GM18507 (cell line): Measurements from ENCODE around the gene RP9.

Experiments used
- DNase-seq: peaks from one replicate; pipeline ENCODE4 v3.0.0; 2011; ENCODE audit warnings: low read depth; ENCODE audit not compliant: insufficient read length; ENCODE audit errors: extremely low spot score
- FAIRE-seq: peaks from 2 replicates; lab custom pipeline; 2011; peaks lifted over from hg19 to GRCh38; lab: Jason Lieb, UNC

Gene RP9

GRCh38 chr7:33070277-33070676 lies 38.9 kb downstream of the RP9 start:
- no peak for FAIRE-seq
- DNase-seq, result no peak

GRCh38 chr7:33067921-33068320 lies 41.3 kb downstream of the RP9 start:
- DNase-seq (no peak), FAIRE-seq (no peak)

- no peak for FAIRE-seq
- DNase-seq, result no peak
Measured at GRCh38 chr7:33066771-33067170, 42.4 kb downstream of the RP9 start.

- DNase-seq (no peak), FAIRE-seq (no peak)
Measured at GRCh38 chr7:33065981-33066380, 43.2 kb downstream of the RP9 start.

GRCh38 chr7:33062782-33063443 lies 46.3 kb downstream of the RP9 start:
- FAIRE-seq, result peak; percentile 91

DNA sequence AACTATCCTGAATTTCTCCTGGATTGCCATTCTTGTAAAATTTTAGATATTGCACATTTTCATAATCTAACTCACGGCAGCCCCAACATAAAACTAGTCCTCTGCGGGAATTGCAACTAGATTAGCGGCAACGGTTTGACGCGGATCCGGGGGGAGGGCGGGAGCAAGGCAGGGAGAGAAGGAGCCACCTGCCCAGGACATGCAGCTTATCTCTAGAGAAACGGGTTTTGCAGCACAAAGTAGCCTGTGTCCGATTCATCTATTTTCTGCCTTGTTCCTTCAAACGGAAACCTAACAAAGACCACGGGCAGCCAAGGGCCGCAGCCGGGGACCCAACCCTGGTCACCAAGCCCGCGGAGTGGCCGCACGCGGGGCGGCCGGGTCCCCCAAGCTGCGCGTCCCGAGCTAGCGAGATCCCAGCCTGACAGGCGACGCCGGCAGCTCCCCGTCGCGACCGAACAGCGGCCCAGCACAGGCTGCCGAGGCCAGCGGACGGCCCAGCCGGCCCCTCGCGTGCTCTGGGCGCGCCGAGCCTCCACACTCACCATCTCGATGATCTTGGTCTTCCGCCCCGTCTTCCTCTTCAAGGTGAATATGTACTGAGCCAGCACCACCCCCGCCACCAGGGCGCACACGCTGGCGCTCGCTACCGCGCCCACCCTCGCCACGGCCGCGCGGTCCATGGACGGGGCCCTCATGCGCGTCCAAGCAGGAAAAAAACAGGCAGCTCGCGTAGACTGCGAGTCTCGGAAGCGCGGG lies 47.0 kb downstream of the RP9 start, which contains the start of gene NT5C3A:
Gene NT5C3A, minus strand, starts transcription at position 754 of the 759 bp plus-strand sequence. Its CDS starts 71 bp downstream, at position 683.
- FAIRE-seq (no peak), DNase-seq (no peak)

More at GRCh38 chr7:33062782-33063443, 46.3 kb downstream of the RP9 start:
- DNase-seq, result peak; percentile 89

DNA sequence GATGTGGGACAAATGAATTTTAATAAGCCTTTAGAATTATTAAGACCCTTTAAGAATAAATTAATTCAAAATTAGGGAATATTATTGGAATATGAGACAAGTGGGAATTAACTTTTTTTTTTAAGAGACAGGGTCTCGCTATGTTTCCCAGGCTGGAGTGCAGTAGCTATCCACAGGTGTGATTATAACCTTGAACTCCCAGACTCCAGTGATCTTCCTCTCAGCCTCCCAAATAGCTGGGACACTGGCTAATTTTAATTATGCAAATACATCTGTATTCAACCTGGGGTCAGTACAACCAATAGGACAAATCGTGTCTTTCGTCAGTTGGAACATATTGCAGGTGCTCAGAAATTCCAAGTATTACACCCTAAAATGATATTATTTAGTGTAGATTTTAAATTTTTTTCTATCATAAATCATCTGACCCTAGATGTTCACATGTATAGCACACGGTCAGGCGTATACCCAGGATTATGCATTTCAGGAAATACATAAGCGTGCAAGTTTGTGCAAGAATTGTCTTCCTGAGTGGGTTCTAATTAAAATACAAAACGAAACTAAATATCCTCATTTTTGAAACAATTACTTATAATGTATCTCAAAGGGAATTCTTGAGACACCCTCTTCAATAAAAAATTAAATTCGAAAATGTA lies 47.8 kb downstream of the RP9 start:
- DNase-seq (no peak), FAIRE-seq (no peak)

DNA sequence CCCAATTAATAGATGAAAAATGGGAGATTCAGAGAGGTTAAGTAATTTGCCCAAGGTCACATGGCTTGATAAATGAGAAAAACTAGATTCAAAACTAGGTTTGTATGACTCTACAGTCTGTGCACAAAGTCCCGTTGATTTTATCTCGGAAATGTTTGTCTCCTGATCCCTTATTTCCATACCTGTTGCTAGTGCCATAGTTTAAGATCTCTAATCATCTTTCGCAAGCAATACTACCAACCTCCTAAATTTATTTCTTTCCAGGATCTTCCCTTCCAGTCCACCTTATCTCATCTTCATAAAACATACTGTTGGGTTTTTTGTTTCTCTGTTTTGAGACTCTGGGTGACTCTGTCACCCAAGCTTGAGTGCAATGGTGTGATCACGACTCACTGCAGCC lies 49.6 kb downstream of the RP9 start:
- FAIRE-seq (no peak), DNase-seq (no peak)

DNA sequence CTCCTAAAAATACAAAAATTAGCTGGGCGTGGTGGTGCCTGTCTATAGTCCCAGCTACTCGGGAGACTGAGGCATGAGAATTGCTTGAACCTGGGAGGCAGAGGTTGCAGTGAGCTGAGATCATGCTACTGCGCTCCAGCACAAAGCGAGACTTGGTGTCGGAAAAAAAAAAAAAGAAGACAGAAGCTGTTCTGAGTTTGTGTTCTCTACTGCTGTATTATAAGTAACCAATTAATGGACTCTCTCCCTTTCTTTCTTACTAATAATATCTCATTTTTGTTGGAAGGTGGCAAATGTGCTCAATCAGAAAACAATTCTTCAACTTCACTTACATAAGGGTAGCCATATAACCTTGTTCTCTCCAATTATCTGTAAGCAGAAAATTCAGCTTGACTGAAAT lies 54.0 kb downstream of the RP9 start:
- FAIRE-seq (no peak), DNase-seq (no peak)

DNA sequence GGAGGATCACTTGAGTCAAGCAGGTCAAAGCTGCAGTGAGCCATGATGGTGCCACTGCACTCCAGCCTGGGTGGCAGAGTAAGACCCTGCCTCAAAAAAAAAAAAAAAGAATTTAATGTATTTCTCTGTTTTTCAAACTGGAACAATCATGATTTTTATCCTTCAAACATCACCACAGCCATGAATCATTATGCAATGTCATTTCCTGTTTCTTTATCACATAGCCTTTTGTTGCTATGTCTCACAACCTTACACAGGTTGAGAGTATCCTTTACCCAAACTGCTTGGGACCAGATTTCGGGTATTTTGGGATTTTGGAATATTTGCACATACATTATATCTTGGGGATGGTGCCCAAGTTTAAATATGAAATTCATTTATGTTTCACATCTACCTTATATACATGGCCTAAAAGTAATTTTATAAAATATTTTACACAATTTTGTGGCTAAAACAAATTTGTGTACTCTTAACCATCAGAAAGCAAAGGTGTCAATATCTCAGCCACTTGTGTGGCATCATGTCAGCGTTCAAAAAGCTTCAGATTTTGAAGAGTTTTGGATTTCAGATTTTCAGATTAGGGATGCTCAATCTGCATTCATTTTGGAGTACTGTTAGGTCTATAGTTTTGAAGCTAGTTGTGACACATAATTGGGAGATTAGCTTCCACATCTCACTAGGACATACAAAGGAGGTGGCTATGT lies 54.8 kb downstream of the RP9 start:
- no peak for DNase-seq
- no peak for FAIRE-seq

GRCh38 chr7:33053721-33054120 lies 55.5 kb downstream of the RP9 start:
- DNase-seq (no peak), FAIRE-seq (no peak)

- FAIRE-seq (peak; percentile 47), DNase-seq (no peak)
Measured at GRCh38 chr7:33050535-33051318, 58.5 kb downstream of the RP9 start.

DNA sequence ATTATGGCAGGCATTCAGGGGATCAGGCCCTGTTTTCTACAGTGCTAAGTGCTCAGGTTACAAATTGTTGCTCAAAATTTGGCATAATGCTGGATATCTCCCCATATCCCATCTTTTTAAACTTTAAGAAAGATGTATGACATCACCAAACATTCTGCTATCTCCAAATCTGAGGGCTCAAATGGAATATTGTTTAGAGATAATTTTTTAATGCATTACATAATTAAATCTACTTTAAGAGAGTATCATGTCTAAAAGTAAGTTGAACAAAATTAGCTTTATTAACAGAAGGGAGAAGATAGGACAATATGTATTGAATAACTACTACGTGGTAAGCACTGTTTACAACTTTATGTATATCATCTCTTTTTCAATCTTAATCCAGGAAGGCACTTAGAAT lies 60.5 kb downstream of the RP9 start:
- DNase-seq (no peak), FAIRE-seq (no peak)

DNA sequence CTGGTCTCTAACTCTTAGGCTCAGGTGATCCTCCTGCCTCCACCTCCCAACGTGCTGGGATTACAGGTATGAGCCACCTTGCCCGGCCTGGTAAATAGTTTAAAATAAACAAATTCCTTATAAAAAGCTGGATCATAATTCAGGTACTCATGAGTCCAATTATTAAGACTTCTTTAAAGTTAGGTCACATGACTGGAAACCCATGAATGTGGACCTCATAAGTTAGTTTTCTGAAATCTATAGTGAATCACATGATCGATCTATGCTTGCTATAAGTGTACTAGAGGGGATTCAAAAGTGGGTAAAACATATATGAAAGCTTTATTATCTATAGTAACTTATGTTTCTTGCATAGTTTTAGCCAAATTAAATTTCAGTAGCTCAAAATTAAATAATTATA lies 60.9 kb downstream of the RP9 start:
- FAIRE-seq (no peak), DNase-seq (no peak)

DNA sequence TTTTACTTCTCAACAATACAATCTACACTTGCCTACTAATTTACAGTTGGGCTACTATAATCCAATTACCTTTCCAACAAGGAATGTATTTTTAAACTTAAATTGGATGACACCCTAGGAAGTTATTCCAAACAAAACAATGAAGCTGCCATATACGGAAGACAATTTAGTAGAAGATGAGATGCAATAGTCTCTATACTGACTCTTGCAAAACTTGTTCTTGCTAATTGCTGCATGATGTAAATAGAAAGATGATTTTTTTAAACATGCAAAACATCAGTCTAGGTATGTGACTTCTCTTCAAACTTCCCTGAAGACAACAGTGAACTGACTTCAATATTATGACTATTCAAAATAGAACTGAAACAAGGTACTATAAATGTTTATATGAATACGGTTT lies 64.2 kb downstream of the RP9 start:
- FAIRE-seq (no peak), DNase-seq (no peak)
